Umbilical cord (tissue), 2 donors: ENCODE measurements around the gene SCRN1. TPM values are rescaled to one million over a fixed set of nuclear protein-coding genes. Genes with fewer than 3 reads are reported as not detected.
A peak's percentile ranks its signal among the peaks of the same experiment; 100 is the strongest.
"Not testable (repeated sequence)": the region's sequence is repeated elsewhere in the genome, so short reads cannot be mapped to it uniquely, and the experiment has no call there.

ENCODE experiments used
- DNase-seq: peaks from one replicate; pipeline ENCODE4 v3.0.0-alpha.2; 2015; ENCODE audit warnings: low spot score
- total RNA-seq: library from RNA; depleted of rRNA; stranded (reverse); fragments of >200 nt; gene quantifications from one replicate; pipeline ENCODE4 v1.2.3, GENCODE V29; 2014; ENCODE audit warnings: low replicate concordance; ENCODE audit not compliant: insufficient read depth

SCRN1 gene
- total RNA-seq, 1 donor from 2014 or later, result 42.1 TPM

- DNase-seq, result not testable (repeated sequence)
Measured at GRCh38 chr7:29890786-29891185, 98.8 kb downstream of the SCRN1 start.

- DNase-seq, result no peak
Measured at GRCh38 chr7:29890251-29890650, 99.3 kb downstream of the SCRN1 start.

GRCh38 chr7:29889288-29889687 is 100.3 kb downstream of the SCRN1 start:
- no peak for DNase-seq

- DNase-seq, result no peak
Measured at GRCh38 chr7:29888006-29888405, 101.6 kb downstream of the SCRN1 start.

- DNase-seq, result no peak
Measured at GRCh38 chr7:29886827-29887226, 102.8 kb downstream of the SCRN1 start.

- DNase-seq, result no peak
Measured at GRCh38 chr7:29885626-29886025, 104.0 kb downstream of the SCRN1 start.

- DNase-seq, result no peak
Measured at GRCh38 chr7:29884399-29885272, 105.0 kb downstream of the SCRN1 start.

GRCh38 chr7:29883462-29884398 is 105.9 kb downstream of the SCRN1 start:
- no peak for DNase-seq

- DNase-seq, result no peak
Measured at GRCh38 chr7:29882481-29882880, 107.1 kb downstream of the SCRN1 start.

- no peak for DNase-seq
Measured at GRCh38 chr7:29881724-29882123, 107.9 kb downstream of the SCRN1 start.

- no peak for DNase-seq
Measured at GRCh38 chr7:29879609-29880008, 110.0 kb downstream of the SCRN1 start.

- DNase-seq, result peak; percentile 51
Measured at GRCh38 chr7:29878081-29878688, 111.4 kb downstream of the SCRN1 start.

- DNase-seq, result no peak
Measured at GRCh38 chr7:29877196-29877595, 112.4 kb downstream of the SCRN1 start.

GRCh38 chr7:29875741-29876140 is 113.9 kb downstream of the SCRN1 start:
- no peak for DNase-seq

- DNase-seq, result no peak
Measured at GRCh38 chr7:29873644-29874294, 115.8 kb downstream of the SCRN1 start.

- DNase-seq, result peak; percentile 55
Measured at GRCh38 chr7:29871787-29872398, 117.7 kb downstream of the SCRN1 start.

Other genes with a start within 250 kb of the SCRN1 start
- 7.5 TPM for gene WIPF3, start 183.3 kb downstream of the SCRN1 start, total RNA-seq
- 55.4 TPM for gene FKBP14, start 36.9 kb upstream of the SCRN1 start, total RNA-seq
- 13.0 TPM for gene PLEKHA8, start 38.6 kb upstream of the SCRN1 start, total RNA-seq
- 106 TPM for gene MTURN, start 145.2 kb upstream of the SCRN1 start, total RNA-seq